AG04450 (cell line): ENCODE measurements around the gene ZNF579. TPM values are rescaled to one million over a fixed set of nuclear protein-coding genes. Genes with fewer than 3 reads are reported as not detected.

ENCODE experiments used
- CTCF ChIA-PET: fragments of 300-600, 350-600 bp; formaldehyde crosslinking; extraction: SDS; loops from one replicate; lab custom pipeline; 2022; ENCODE audit warnings: antibody characterized with exemption, inconsistent platforms; lab: Charles Lee
- POLR2A ChIA-PET: fragments of 350-600 bp; formaldehyde crosslinking; extraction: SDS; loops from one replicate; lab custom pipeline; 2021; ENCODE audit warnings: antibody characterized with exemption, inconsistent platforms; lab: Yijun Ruan, JAX
- DNase-seq: peaks from one replicate; pipeline ENCODE4 v3.0.0-alpha.2; 2011; ENCODE audit warnings: low read depth, low spot score
- H3K27ac ChIP-seq: one replicate; pipeline ENCODE4 v1.5.1; 2012; ENCODE audit warnings: low read depth, low read length, control low read depth
- H3K27me3 ChIP-seq: one replicate; pipeline ENCODE4 v1.6.0; 2012; ENCODE audit warnings: low read length; ENCODE audit not compliant: control insufficient read depth, insufficient read depth
- H3K4me3 ChIP-seq: 2 replicates; pipeline ENCODE4 v1.5.1; 2011; ENCODE audit warnings: mild to moderate bottlenecking, low read depth, low read length, control low read depth
- H3K9me3 ChIP-seq: 2 replicates; pipeline ENCODE4 v1.5.1; 2012; ENCODE audit warnings: low read length; ENCODE audit not compliant: control insufficient read depth, insufficient read depth
- CTCF ChIP-seq: IDR thresholded peaks from 2 replicates; pipeline ENCODE4 v1.5.1; 2011; ENCODE audit warnings: low read depth, low read length, control low read depth, inconsistent platforms
- polyA plus RNA-seq: library from polyadenylated mRNA; depleted of rRNA; stranded (reverse); fragments of >200 nt; gene quantifications from 2 replicates; pipeline ENCODE4 v1.2.3, GENCODE V29; 2011

ZNF579 gene
- polyA plus RNA-seq, 1 experiment: 4.2 TPM

DNA sequence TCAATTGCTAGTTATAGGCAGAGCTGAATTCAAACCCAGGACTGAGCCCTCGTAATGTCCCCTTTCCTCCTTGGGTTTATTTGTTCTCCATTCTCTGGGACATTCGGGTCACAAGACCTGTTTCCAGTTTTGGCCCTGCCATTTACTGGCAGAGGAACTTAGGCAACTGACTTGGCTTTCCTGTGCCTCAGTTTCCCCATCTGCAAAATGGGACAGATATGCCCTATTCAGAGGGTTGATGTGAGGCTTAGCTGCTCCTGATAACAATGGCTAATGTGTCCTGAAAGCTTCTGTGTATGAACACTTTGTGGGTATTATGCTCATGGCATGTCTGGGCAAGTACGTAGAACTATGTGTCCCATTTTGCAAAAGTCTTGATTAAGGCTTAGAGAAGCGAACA lies 20.4 kb upstream of the ZNF579 start:
- CTCF ChIA-PET: interaction anchor here (0.5 to 1.2 kb wide), 2 partner anchors 15 to 32 kb away, joined by 3 read pairs; no protein-coding TSS in a partner anchor
- no peak for TF ChIP-seq CTCF
- no peaks in the 10 kb centered on the region for H3K27me3 ChIP-seq
- no peak for DNase-seq
- peak overlapping the region; percentile 87 for H3K4me3 ChIP-seq
- peaks cover 16% of the 10 kb centered on the region; the same call in 1 of the 2 replicates for H3K9me3 ChIP-seq
- no peak overlapping the region for H3K27ac ChIP-seq
- POLR2A ChIA-PET: no interaction called here

DNA sequence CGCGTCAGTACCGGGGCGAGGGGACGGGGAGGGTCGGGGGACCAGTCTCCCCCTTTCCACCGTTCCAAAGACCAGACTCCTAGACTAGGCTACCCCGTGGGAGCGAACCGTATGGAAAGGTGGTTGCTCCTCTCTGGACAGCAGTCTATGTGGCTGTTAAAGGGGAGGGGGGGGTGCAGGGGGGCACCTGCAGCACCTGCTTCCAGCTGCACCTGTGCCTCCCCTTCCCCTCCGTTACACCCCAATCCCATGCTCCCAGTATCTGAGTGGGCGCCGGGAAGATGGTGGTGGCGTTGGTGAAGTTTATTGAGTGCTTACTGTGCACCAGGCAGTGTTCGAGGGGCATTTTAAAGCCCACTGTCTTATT lies 20.0 kb upstream of the ZNF579 start:
- DNase-seq: no peak
- Histone ChIP-seq H3K4me3 (peak overlapping the region; percentile 87), H3K27ac (no peak overlapping the region), H3K27me3 (no peaks in the 10 kb centered on the region), H3K9me3 (peaks cover 16% of the 10 kb centered on the region; the same call in 1 of the 2 replicates)
- ChIA-PET POLR2A (interaction anchor here (0.6 to 1.0 kb wide), 4 partner anchors 12 to 34 kb away, joined by 3 to 4 read pairs (median 3); no protein-coding TSS in a partner anchor), CTCF (interaction anchor here (0.5 to 1.2 kb wide), 2 partner anchors 15 to 32 kb away, joined by 3 read pairs; no protein-coding TSS in a partner anchor)
- TF ChIP-seq CTCF: no peak

- Histone ChIP-seq H3K4me3 (peak within 1 kb of the TSS; percentile 87), H3K27ac (peak within 1 kb of the TSS; percentile 94), H3K27me3 (no peaks in the 10 kb centered on the region), H3K9me3 (peaks cover 16% of the 10 kb centered on the region; the same call in 1 of the 2 replicates)
- ChIA-PET CTCF (interaction anchor here (1.2 to 1.8 kb wide), 2 partner anchors 33 to 96 kb away, joined by 3 to 10 read pairs; no protein-coding TSS in a partner anchor), POLR2A (interaction anchor here (0.6 to 2.2 kb wide), 19 partner anchors 11 to 1411 kb away, joined by 3 to 10 read pairs (median 5); partner anchors contain the start of genes MBOAT7, PPP6R1, ZNF579 and ZNF784)
- TF ChIP-seq CTCF: no peak
- DNase-seq: no peak
Measured at GRCh38 chr19:55599842-55600661, 19.4 kb upstream of the ZNF579 start, which contains the start of gene ZNF524. Gene ZNF524 (plus strand): TSS chr19:55600288. CDS start chr19:55602113, 1,825 bp downstream.

DNA sequence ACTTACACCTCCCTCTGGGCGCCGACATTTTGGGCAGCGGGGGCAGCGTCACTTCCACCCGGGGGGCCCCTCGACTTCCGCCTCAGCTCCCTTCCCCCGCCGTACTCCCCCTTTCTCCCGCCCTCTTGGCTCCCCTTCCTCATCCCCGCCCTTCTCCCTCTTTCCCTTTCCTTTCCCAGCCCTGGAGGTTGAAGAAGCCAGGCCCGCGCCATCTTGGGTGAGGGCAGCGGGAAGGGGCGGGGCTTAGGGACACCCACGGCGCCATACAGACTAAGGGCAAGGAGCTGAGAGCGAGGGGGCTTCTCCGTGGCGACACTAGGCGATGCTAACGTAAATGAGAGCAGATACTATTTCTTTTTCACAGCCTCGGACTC lies 18.8 kb upstream of the ZNF579 start, which contains the start of gene FIZ1:
FIZ1 (minus strand) TSS at position 50 of the 374 bp plus-strand sequence. CDS start 1,652 bp downstream, outside the sequence.
- no peak for TF ChIP-seq CTCF

More for the DNA sequence above, 18.8 kb upstream of the ZNF579 start, which contains the start of gene FIZ1:
- DNase-seq: peak; percentile 98
- no peaks in the 10 kb centered on the region for H3K27me3 ChIP-seq
- CTCF ChIA-PET: interaction anchor here (0.6 to 1.8 kb wide), 4 partner anchors 12 to 511 kb away, joined by 3 to 10 read pairs (median 4); no protein-coding TSS in a partner anchor
- H3K4me3 ChIP-seq: peak within 1 kb of the TSS; percentile 87
- peak within 1 kb of the TSS; percentile 94 for H3K27ac ChIP-seq
- H3K9me3 ChIP-seq: peaks cover 16% of the 10 kb centered on the region; the same call in 1 of the 2 replicates
- POLR2A ChIA-PET: interaction anchor here (0.6 to 2.2 kb wide), 24 partner anchors 9 to 1410 kb away, joined by 3 to 10 read pairs (median 5); partner anchors contain the start of genes MBOAT7, PPP6R1, UBE2S and ZNF579
